Breast epithelium (tissue), 4 donors: ENCODE measurements around the gene OXT. TPM values are rescaled to one million over a fixed set of nuclear protein-coding genes. Genes with fewer than 3 reads are reported as not detected.

Experiments used
- DNase-seq, 2 donors: peaks; one replicate each; pipeline ENCODE4 v3.0.0-alpha.2; 2019; ENCODE audit warnings: low spot score in 2 of 2
- H3K27ac ChIP-seq, 2 donors: fragments of 200-600 bp; sonication (generic) in 1 of 2; one replicate each; pipeline ENCODE4 v1.5.1; 2016 to 2019; ENCODE audit warnings: mild to moderate bottlenecking in 1 of 2
- H3K27me3 ChIP-seq, 2 donors: fragments of 200-600 bp; sonication (generic) in 1 of 2; one replicate each; pipeline versions ENCODE4 v1.5.1 to v1.6.0; 2017 to 2019; ENCODE audit warnings: control low read depth in 1 of 2, mild to moderate bottlenecking in 1 of 2
- H3K36me3 ChIP-seq: fragments of 200-600 bp; one replicate; pipeline ENCODE4 v1.5.1; 2019
- H3K4me1 ChIP-seq, 2 donors: fragments of 200-600 bp; sonication (generic); one replicate each; pipeline ENCODE4 v1.5.1; 2016 to 2019; ENCODE audit warnings: control low read depth in 1 of 2
- H3K4me3 ChIP-seq, 3 donors: fragments of 200-600 bp; sonication (generic); 1 replicate in 2 of 3; 2 replicates in 1 of 3; pipeline ENCODE4 v1.5.1; 2016 to 2019; ENCODE audit warnings: mild to moderate bottlenecking in 3 of 3, moderate library complexity in 2 of 3
- H3K9me3 ChIP-seq, 2 donors: fragments of 200-600 bp; sonication (generic) in 1 of 2; one replicate each; pipeline ENCODE4 v1.5.1; 2016 to 2019; ENCODE audit warnings: control low read depth in 1 of 2
- CTCF ChIP-seq, 3 donors: fragments of 450-650 bp; IDR thresholded peaks; one replicate each; pipeline ENCODE4 v1.5.1; 2016 to 2017; ENCODE audit warnings: antibody characterized with exemption in 3 of 3, mild to moderate bottlenecking in 3 of 3, moderate library complexity in 3 of 3
- POLR2A ChIP-seq: fragments of 450-650 bp; IDR thresholded peaks from one replicate; pipeline ENCODE4 v1.6.1; 2016; ENCODE audit warnings: antibody characterized with exemption, mild to moderate bottlenecking, moderate library complexity
- POLR2AphosphoS5 ChIP-seq, 3 donors: sonication (generic); formaldehyde crosslinking; IDR thresholded peaks; one replicate each; pipeline ENCODE4 v1.6.1; 2017; ENCODE audit warnings: antibody characterized with exemption in 3 of 3
- intact Hi-C: fragments of 100-400 bp; cut with DNase I; formaldehyde crosslinking; loops from one replicate; pipeline ENCODE4 v1.15.1; 2023; ENCODE audit warnings: low total_unique reads
- total RNA-seq, 3 donors: library from RNA; depleted of rRNA; stranded (reverse); fragments of >200 nt; gene quantifications; one replicate each; pipeline ENCODE4 v1.1.0, GENCODE V29; 2016

OXT gene
- total RNA-seq, 3 donors from 2014 or later: 4.5 TPM; not detected in 2

- H3K27me3 ChIP-seq: peaks cover 6 to 24% of the 10 kb centered on the region in 2 donors
- H3K36me3 ChIP-seq: no peaks in the 10 kb centered on the region
- H3K4me3 ChIP-seq: no peak overlapping the region
- DNase-seq: no peak
- intact Hi-C loops: no loop called here
- no peaks in the 10 kb centered on the region for H3K9me3 ChIP-seq
- TF ChIP-seq POLR2A (no peak), POLR2AphosphoS5 (IDR thresholded peaks at IDR 0.05) (no peak), CTCF (IDR thresholded peaks at IDR 0.05) (no peak)
- H3K4me1 ChIP-seq: peaks cover 0 to 5% of the 10 kb centered on the region in 2 donors
- H3K27ac ChIP-seq: no peak overlapping the region
Observed at GRCh38 chr20:3094848-3095629, 23.6 kb downstream of the OXT start.

- Histone ChIP-seq H3K36me3 (no peaks in the 10 kb centered on the region), H3K9me3 (no peaks in the 10 kb centered on the region), H3K4me3 (no peak overlapping the region), H3K27me3 (no peaks in the 10 kb centered on the region), H3K27ac (no peak overlapping the region), H3K4me1 (no peaks in the 10 kb centered on the region)
- DNase-seq: no peak
- TF ChIP-seq CTCF (IDR thresholded peaks at IDR 0.05) (no peak), POLR2A (no peak), POLR2AphosphoS5 (IDR thresholded peaks at IDR 0.05) (no peak)
- intact Hi-C loops: no loop called here
Observed at GRCh38 chr20:3100480-3100879, 29.1 kb downstream of the OXT start.

GRCh38 chr20:3101251-3101650 is 29.8 kb downstream of the OXT start:
- Histone ChIP-seq H3K27ac (no peak overlapping the region), H3K4me1 (no peaks in the 10 kb centered on the region), H3K9me3 (no peaks in the 10 kb centered on the region), H3K4me3 (no peak overlapping the region), H3K36me3 (no peaks in the 10 kb centered on the region), H3K27me3 (no peaks in the 10 kb centered on the region)
- DNase-seq: no peak
- intact Hi-C loops: no loop called here
- TF ChIP-seq CTCF (IDR thresholded peaks at IDR 0.05) (no peak), POLR2A (no peak), POLR2AphosphoS5 (IDR thresholded peaks at IDR 0.05) (no peak)

GRCh38 chr20:3101737-3102574 is 30.5 kb downstream of the OXT start:
- TF ChIP-seq CTCF (IDR thresholded peaks at IDR 0.05) (no peak), POLR2AphosphoS5 (IDR thresholded peaks at IDR 0.05) (no peak), POLR2A (no peak)
- no peak overlapping the region for H3K4me3 ChIP-seq
- H3K4me1 ChIP-seq: no peaks in the 10 kb centered on the region
- no peaks in the 10 kb centered on the region for H3K36me3 ChIP-seq
- no peaks in the 10 kb centered on the region for H3K27me3 ChIP-seq
- no peak for DNase-seq
- intact Hi-C loops: no loop called here
- H3K9me3 ChIP-seq: no peaks in the 10 kb centered on the region
- no peak overlapping the region for H3K27ac ChIP-seq
